A549 (cell line): ENCODE measurements around the gene TRIP11.
"Not testable (repeated sequence)": the region's sequence is repeated elsewhere in the genome, so short reads cannot be mapped to it uniquely, and the experiment has no call there.

Experiments used
- CTCF ChIP-seq: fragments of >200 bp; sonication (Bioruptor Twin); formaldehyde crosslinking; IDR thresholded peaks from 3 replicates; pipeline ENCODE4 v1.5.1; 2016
- ELK1 ChIP-seq: fragments of 150-350 bp; IDR thresholded peaks from 2 replicates; pipeline ENCODE4 v1.6.1; 2014; ENCODE audit warnings: low read depth, mild to moderate bottlenecking, low read length
- SMC3 ChIP-seq: fragments of >200 bp; sonication (Bioruptor Twin); formaldehyde crosslinking; IDR thresholded peaks from 3 replicates; pipeline ENCODE4 v1.6.1; 2018; ENCODE audit warnings: inconsistent platforms
- ZNF302 ChIP-seq: fragments of 250-450 bp; sonication (Bioruptor Pico); IDR thresholded peaks from 2 replicates; pipeline ENCODE4 v1.9.0; 2021; ENCODE audit warnings: inconsistent platforms, mild to moderate bottlenecking, moderate library complexity

GRCh38 chr14:92041766-92042165, 1.9 kb upstream of the TRIP11 start:
- TF ChIP-seq SMC3; ZNF302 (CRISPR knock-in tag); ELK1; CTCF: not testable (repeated sequence)
